Lower lobe of right lung (tissue), 2 donors: Measurements from ENCODE around the gene CNOT6. TPM values are rescaled to one million over a fixed set of nuclear protein-coding genes. Genes with fewer than 3 reads are reported as not detected.
"Not testable (repeated sequence)": the region's sequence is repeated elsewhere in the genome, so short reads cannot be mapped to it uniquely, and the experiment has no call there.

Experiments used
- ATAC-seq, 2 donors: fragments of 200-7000 bp; cut with Tn5 transposase; one replicate each; pipeline ENCODE4 v1.9.1; 2020 to 2022; ENCODE audit warnings: mild to moderate bottlenecking in 2 of 2, moderate library complexity in 2 of 2
- DNase-seq: peaks from one replicate; pipeline ENCODE4 v3.0.0-alpha.2; 2020
- H3K27ac ChIP-seq: fragments of 200-600 bp; one replicate; pipeline ENCODE4 v1.8.0; 2022
- H3K27me3 ChIP-seq: fragments of 200-600 bp; one replicate; pipeline ENCODE4 v1.8.0; 2022; ENCODE audit warnings: low read depth
- H3K36me3 ChIP-seq: fragments of 200-600 bp; one replicate; pipeline ENCODE4 v1.8.0; 2022; ENCODE audit warnings: mild to moderate bottlenecking
- H3K4me1 ChIP-seq: fragments of 200-600 bp; one replicate; pipeline ENCODE4 v1.8.0; 2022
- H3K4me3 ChIP-seq: fragments of 200-600 bp; one replicate; pipeline ENCODE4 v1.8.0; 2022; ENCODE audit warnings: mild to moderate bottlenecking
- H3K9me3 ChIP-seq: fragments of 200-600 bp; one replicate; pipeline ENCODE4 v1.8.0; 2022
- CTCF ChIP-seq: fragments of 200-600 bp; IDR thresholded peaks from one replicate; pipeline ENCODE4 v1.8.0; 2022; ENCODE audit warnings: antibody characterized with exemption, mild to moderate bottlenecking
- intact Hi-C: fragments of 100-400 bp; cut with DNase I; formaldehyde crosslinking; loops from one replicate; pipeline ENCODE4 v1.11.0; 2022
- total RNA-seq: library from RNA; stranded (reverse); fragmentation: NEBNext Ultra II Directional; extraction: Animal tissue kit (Norgen Biotek cat#: 25700); gene quantifications from one replicate; pipeline ENCODE4 v1.2.1, GENCODE V29; 2021
- donor health status: DM: no; HTN: yes; CAD: no; lungs with severe emphysema.

Gene CNOT6
- total RNA-seq, 1 donor from 2014 or later, result 32.4 TPM

GRCh38 chr5:180460834-180461233, 33.3 kb upstream of the CNOT6 start:
- Histone ChIP-seq H3K4me1 (no peaks in the 10 kb centered on the region), H3K9me3 (no peaks in the 10 kb centered on the region), H3K27me3 (no peaks in the 10 kb centered on the region), H3K36me3 (no peaks in the 10 kb centered on the region), H3K27ac (no peak overlapping the region), H3K4me3 (no peak overlapping the region)
- DNase-seq (no peak), ATAC-seq (no peak)
- no peak for TF ChIP-seq CTCF
- intact Hi-C loops, result no loop called here

- H3K27ac ChIP-seq, result no peak overlapping the region
- TF ChIP-seq CTCF, result no peak
- no peaks in the 10 kb centered on the region for H3K9me3 ChIP-seq
- no peaks in the 10 kb centered on the region for H3K27me3 ChIP-seq
- no peak overlapping the region for H3K4me3 ChIP-seq
- no peaks in the 10 kb centered on the region for H3K36me3 ChIP-seq
- intact Hi-C loops, result no loop called here
- H3K4me1 ChIP-seq, result no peaks in the 10 kb centered on the region
- ATAC-seq, result no peak
- no peak for DNase-seq
Observed at GRCh38 chr5:180461303-180461702, 32.9 kb upstream of the CNOT6 start.

GRCh38 chr5:180463216-180463900, 30.8 kb upstream of the CNOT6 start:
- Histone ChIP-seq H3K36me3 (no peaks in the 10 kb centered on the region), H3K27me3 (no peaks in the 10 kb centered on the region), H3K9me3 (no peaks in the 10 kb centered on the region), H3K4me1 (peaks cover 6% of the 10 kb centered on the region), H3K4me3 (no peak overlapping the region), H3K27ac (no peak overlapping the region)
- DNase-seq, result no peak
- TF ChIP-seq CTCF, result no peak
- no peak for ATAC-seq
- intact Hi-C loops, result no loop called here

- no peak for TF ChIP-seq CTCF
- H3K4me3 ChIP-seq, result no peak overlapping the region
- ATAC-seq, result no peak
- no peaks in the 10 kb centered on the region for H3K36me3 ChIP-seq
- H3K27me3 ChIP-seq, result no peaks in the 10 kb centered on the region
- H3K4me1 ChIP-seq, result peaks cover 6% of the 10 kb centered on the region
- no peak for DNase-seq
- intact Hi-C loops, result no loop called here
- no peaks in the 10 kb centered on the region for H3K9me3 ChIP-seq
- H3K27ac ChIP-seq, result no peak overlapping the region
Observed at GRCh38 chr5:180463916-180464602, 30.1 kb upstream of the CNOT6 start.

GRCh38 chr5:180464603-180464970, 29.6 kb upstream of the CNOT6 start:
- no peaks in the 10 kb centered on the region for H3K9me3 ChIP-seq
- no peaks in the 10 kb centered on the region for H3K27me3 ChIP-seq
- H3K4me3 ChIP-seq, result no peak overlapping the region
- H3K27ac ChIP-seq, result no peak overlapping the region
- no peak for TF ChIP-seq CTCF
- H3K36me3 ChIP-seq, result no peaks in the 10 kb centered on the region
- DNase-seq (no peak), ATAC-seq (no peak)
- intact Hi-C loops, result no loop called here
- H3K4me1 ChIP-seq, result peaks cover 6% of the 10 kb centered on the region

GRCh38 chr5:180465052-180465451, 29.1 kb upstream of the CNOT6 start:
- H3K9me3 ChIP-seq, H3K4me3 ChIP-seq, H3K27ac ChIP-seq, ATAC-seq, intact Hi-C loops, H3K4me1 ChIP-seq, H3K36me3 ChIP-seq, H3K27me3 ChIP-seq, DNase-seq: not testable (repeated sequence)
